WI38 (cell line): ENCODE measurements around the gene EFNA5.
A peak's percentile ranks its signal among the peaks of the same experiment; 100 is the strongest.

ENCODE experiments used
- H3K4me3 ChIP-seq: 2 replicates; pipeline ENCODE4 v1.5.1; 2011; ENCODE audit warnings: low read depth, mild to moderate bottlenecking, control low read depth, low read length
- CTCF ChIP-seq: IDR thresholded peaks from 2 replicates; pipeline ENCODE4 v1.5.1; 2012; ENCODE audit warnings: low read depth, mild to moderate bottlenecking, control low read depth, low read length

Gene EFNA5

GRCh38 chr5:107673368-107674136 lies 2.8 kb upstream of the EFNA5 start:
- H3K4me3 ChIP-seq = peak overlapping the region; percentile 68
- TF ChIP-seq CTCF = peak; percentile 97

- TF ChIP-seq CTCF = no peak
- H3K4me3 ChIP-seq = peak overlapping the region; percentile 68
These were observed 2.3 kb upstream of the EFNA5 start for GRCh38 chr5:107673039-107673367.

- no peak for TF ChIP-seq CTCF
These were observed 1.7 kb upstream of the EFNA5 start for GRCh38 chr5:107672211-107673038.

GRCh38 chr5:107671742-107672210 lies 1.0 kb upstream of the EFNA5 start:
- peak overlapping the region; percentile 68 for H3K4me3 ChIP-seq
- TF ChIP-seq CTCF = no peak

More at GRCh38 chr5:107672211-107673038, 1.7 kb upstream of the EFNA5 start:
- peak overlapping the region; percentile 68 for H3K4me3 ChIP-seq

GRCh38 chr5:107670087-107670931 lies 428 bp downstream of the EFNA5 start:
- TF ChIP-seq CTCF = no peak
- H3K4me3 ChIP-seq = peak overlapping the region; percentile 68

- peak overlapping the region; percentile 68 for H3K4me3 ChIP-seq
These were observed 1.4 kb downstream of the EFNA5 start for GRCh38 chr5:107669096-107670031.

More at GRCh38 chr5:107669096-107670031, 1.4 kb downstream of the EFNA5 start:
- TF ChIP-seq CTCF = no peak
